Activated T-cell treated with anti-CD3 and anti-CD28 coated beads for 24 hours (primary cell): ENCODE results near the gene GGCX.
"Not testable (repeated sequence)": the region's sequence is repeated elsewhere in the genome, so short reads cannot be mapped to it uniquely, and the experiment has no call there.

Source experiments
- DNase-seq: peaks from one replicate; pipeline ENCODE4 v3.0.0-alpha.2; 2020; ENCODE audit warnings: low read depth

Gene GGCX

GRCh38 chr2:85561280-85562212 lies at the start of gene GGCX:
TSS of gene GGCX (minus strand) at chr2:85561493. CDS start at chr2:85561428, 65 bp downstream.
- peak; percentile 94 for DNase-seq

- no peak for DNase-seq
Measured at GRCh38 chr2:85607268-85608215, 46.2 kb upstream of the GGCX start.

- no peak for DNase-seq
Measured at GRCh38 chr2:85606116-85606455, 44.8 kb upstream of the GGCX start.

- no peak for DNase-seq
Measured at GRCh38 chr2:85605406-85606115, 44.3 kb upstream of the GGCX start.

DNA sequence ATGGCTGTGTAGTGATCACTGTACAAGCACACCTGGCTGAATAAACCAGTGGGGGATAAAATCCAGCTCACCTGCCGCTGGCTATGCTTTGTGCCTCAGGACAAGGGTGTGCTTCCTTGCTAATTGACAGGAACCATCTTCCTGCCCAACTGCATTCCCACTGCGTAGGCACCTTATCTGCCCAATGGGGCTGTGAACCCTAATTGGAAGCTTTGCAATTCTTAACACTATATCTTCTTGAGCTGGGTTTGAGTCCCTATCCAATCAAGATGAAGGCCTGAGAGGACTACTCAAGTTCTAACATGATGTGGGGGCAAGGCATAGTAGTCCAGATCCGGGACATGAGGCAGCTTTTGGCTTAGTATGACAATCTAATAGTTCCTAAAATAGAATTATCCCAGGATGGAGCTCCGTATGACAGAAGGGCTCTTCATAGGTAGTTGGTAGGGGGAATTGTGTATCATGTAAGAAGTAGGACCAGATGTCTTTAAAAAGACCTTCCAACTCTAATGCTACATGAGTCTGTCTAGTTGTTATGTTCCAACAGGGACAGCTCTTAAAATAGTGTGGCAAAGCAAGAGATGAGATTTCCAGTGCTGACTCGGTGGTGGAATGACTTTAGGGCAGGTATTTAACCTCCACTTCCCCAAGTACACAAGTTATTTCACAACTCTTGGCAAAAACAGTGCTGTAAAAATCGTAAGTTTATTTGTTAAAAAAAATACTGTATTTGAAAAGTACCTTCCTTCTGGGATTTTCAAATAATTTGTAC lies 43.5 kb upstream of the GGCX start:
- no peak for DNase-seq

GRCh38 chr2:85604133-85604444 lies 42.8 kb upstream of the GGCX start:
- not testable (repeated sequence) for DNase-seq

GRCh38 chr2:85602476-85603234 lies 41.4 kb upstream of the GGCX start, which contains the start of gene TMEM150A:
TSS of gene TMEM150A (minus strand) at chr2:85602698. CDS start at chr2:85601948, 750 bp downstream.
- DNase-seq = peak; percentile 83

DNA sequence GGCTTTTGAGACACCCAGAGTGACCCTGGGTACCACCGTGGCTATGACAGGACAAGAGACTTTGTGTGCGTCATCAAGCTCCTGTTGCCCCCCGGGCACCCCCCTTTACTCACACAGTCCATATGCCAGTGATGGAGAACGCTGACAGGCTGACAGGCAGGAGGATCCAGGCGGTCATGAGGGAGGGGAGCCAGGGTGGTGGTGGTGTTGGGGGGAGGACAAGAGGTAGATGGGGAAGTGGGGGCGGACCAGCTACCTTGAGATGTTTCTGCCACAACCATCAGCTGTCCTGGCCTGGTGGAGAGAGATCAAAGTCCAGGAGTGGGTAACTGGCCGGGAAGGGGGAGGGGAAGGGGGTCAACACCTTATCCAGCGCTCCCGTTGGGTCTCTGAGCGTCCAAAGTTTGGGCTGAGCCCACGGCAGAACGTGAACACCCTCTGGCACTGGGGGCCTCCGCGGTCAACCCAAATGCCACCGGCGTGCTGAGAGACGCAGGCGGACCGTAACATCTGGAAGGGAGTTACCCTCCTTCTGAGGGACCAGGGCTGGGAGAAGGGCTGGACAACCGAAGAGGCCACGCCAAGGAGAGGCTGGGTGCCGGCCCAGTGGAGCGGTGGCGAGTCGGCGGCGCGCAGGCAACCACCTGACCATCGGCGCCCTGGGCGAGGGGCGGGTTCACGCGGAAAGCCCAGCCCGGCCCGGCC lies 40.6 kb upstream of the GGCX start:
- no peak for DNase-seq

DNA sequence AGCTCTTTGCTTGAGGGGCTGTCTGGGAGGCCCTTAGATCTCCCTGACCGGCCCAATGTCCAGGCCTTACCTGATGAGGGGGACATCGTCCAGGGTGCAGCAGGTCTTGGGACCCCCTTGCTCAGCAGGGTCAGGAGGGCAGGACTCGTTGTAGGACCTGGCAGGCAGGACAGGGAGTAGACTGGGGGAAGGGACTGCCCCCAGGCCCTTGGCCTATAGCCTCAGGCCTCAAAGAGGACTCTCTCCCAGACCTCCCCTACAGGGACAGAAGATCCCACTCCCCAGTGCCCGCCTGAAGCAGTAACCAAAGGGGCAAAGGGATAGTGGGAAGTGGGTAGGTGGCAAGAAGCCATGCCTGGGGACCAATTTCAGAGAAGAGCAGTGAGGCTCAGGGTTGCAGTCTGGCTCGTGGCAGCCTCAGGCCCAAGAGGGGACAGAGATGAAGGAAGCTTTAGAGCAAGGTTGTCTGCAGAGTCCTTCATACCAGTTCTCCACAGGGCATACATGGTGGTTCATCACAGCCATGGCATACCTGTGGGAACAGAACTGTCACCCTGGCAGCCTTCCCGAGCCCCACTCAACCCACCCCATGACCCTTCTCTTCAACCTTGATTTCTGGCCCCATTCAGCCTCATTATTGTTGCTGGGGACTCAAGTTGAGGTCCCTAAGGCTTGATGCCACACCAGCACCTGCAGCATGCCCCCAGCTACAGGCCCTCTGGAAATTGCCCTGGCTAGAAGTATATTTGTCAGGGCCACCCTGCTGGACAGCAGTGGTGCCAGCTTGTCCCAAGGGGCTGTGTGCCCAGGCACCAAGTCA lies 39.9 kb upstream of the GGCX start:
- no peak for DNase-seq

DNA sequence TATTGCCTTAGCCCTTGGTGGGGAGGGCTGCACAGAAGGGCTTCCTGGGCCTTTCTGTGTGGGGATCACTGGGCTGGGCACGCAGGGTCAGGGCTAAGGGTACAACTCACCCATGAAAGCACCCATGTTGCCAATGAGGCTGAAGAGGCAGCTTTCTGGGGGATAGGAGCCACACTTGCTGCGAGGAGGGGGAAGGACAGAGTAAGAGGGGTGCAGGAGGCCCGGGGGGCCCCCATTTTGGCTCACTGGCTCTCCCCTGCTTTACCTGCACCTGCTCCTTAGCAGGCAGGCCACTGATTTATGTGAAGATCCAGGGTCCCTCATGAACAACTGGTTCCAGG lies 38.9 kb upstream of the GGCX start:
- no peak for DNase-seq

DNA sequence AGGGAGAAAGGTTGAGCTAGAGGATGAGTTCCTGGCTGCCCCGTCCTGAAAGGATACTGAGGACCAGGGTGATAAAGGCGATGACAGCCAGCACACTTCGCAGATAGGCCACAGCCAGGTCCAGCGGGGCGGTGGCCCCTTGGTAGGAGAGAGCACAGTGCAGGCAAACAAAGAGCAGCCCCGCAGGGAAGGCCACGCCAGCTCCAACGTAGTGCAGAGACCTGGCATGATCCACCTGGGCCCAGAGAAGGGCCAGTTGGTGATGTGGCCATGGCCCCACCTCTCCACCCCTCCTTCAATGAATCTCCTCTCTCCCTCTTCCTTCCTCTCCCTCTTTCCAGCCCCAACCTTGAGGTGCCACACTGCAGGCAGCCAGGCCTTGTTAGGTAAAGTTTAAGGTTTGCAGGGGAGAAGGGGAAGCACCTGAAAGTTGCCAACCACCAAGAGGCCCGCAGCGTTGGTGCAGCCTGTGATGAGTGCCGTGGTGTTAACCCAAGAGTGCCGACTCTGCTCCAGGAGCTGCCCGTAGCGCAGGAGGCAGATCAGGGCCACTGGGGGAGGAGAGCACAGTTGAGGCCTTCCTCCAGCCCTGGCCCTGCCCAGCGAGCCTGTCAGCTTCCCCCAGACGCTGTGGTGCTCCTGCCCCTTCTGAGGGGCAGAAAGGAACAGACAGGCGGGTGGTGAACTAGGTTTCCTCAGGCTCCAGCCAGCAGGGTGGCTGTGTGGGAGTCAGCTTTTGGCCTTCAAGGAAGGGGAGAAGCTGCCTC lies 38.4 kb upstream of the GGCX start:
- no peak for DNase-seq

DNA sequence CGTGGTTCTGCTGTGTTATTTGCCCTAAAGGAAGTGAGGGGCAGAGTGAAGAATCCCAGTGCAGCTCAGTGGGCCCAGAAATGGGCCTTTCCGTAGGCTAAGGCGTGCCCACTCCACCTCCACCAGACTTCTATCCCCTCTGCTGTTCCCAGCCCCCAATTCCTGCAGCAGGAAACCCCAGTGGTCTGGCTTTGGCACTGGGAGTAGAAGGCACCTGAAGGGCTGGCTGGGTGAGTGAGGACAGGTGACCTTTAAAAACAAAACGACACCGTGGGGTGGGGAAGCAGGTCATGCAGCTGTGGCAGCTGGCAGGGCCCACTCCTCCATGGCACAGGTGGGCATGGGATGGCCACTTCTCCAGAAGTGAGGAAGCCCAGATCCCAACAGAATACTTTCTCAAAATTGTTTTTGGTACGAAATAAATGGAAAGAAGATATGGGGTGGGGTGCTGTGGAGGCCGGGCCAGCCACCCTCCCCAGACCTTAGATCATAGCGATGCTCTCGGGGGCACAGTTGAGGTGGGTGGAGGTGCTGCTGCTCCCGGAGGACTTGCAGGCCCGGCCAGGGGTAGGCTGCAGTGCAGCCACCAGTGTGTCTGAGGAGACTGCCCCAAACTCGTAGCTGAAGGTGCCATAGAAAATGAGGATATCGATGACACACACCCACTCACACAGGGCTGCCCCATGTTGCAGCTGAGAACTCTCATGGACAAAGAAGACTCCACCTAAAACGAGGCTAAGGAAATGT lies 37.5 kb upstream of the GGCX start:
- DNase-seq = no peak

DNA sequence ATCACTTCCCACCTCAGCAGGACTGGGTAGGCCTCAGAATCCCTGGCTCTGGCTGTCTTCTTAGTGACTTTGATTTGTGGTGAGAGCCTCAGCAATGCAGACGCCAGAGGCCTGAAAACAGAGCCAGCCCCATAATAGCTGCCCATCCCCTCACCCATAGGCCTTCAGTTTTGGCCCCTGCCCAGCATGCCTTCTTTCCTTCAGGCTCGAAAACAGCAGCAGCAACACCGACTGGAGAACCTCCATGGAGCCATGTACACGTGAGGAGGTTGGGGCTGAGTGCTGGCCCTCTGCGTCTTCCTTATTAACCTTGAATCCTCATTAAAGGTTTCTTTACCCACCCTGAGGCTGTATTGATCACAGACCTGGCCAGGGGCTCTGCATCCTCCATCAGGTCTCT lies 35.9 kb upstream of the GGCX start:
- DNase-seq = no peak

DNA sequence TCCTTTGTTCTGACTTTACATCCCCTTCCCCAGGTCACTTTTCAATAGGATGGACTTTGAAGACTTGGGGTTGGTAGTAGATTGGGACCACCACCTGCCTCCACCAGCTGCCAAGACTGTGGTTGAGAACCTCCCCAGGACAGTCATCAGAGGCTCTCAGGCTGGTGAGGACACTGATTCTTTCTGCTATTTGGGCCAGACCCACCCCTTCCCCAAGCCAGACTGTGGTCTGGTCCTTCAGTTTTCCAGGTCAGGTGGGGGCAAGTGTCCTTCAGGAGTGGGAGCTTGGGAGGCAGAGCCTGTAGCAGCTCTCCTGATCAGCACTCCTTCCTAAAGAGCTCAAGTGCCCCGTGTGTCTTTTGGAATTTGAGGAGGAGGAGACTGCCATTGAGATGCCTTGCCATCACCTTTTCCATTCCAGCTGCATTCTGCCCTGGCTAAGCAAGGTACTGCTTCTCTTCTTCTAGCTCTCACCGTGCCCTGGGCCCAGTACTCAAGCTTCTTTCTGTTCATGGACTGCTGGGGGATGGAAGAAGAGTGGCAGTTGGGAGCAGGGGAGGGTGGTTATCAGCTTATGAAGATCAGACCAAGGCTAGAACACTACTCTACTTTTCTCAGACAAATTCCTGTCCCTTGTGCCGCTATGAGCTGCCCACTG lies 35.3 kb upstream of the GGCX start:
- no peak for DNase-seq

DNA sequence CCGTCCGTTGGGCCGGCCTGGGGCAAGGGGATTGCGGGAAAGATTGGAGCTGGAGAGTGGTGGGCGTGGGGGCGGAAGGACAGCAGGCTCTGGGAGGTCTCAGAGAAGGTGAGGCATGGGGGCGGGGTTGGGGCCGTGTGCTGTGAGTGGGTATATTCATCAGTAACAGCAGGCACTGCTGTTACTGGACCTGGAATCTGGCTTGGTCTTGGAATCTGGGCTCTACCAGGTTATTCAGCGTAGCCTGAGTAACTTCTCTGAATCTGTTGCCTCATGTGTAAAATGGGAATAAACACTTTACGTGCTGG lies 34.7 kb upstream of the GGCX start:
- DNase-seq = no peak

DNA sequence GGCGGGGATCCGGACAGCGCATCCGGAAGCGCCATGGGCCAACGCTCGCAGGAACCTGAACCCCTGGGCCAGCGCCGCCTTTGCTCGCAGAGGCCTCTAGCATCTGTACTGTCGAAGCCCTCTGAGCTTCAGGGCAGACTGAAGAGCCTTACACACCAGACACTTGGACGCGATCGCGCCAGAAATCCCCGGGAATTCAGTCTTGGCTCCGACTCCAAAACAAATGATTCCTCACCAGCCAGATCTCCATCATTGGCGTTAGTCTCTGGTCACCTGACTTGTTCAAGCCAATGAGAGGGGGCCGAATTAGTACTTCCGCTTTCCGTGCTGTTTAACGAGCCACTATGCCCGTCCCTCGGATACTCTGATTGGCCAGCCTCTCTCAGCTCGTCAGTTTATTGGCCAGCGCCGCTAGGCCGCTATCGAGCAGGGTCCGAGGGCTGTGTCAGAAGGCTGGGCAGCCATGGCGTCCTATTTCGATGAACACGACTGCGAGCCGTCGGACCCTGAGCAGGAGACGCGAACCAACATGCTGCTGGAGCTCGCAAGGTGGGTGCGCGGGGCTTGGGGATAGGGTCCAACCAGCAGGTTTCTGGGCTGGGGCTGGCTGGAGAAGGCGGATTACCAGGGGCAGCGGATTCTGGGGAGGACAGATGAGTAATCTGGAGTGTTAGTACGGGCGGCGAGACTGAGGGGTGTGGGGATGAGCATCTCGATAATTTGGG lies 34.2 kb upstream of the GGCX start, which contains the start of gene RNF181:
TSS of gene RNF181 (plus strand) at position 445 of the 725 bp plus-strand sequence. CDS start at position 464, 19 bp downstream.
- DNase-seq = peak; percentile 88
